SKM-1 treated with dmso at 0.1 percent for 144 hours (cell line): ENCODE measurements around the gene ZNF814.
"Not testable (repeated sequence)": the region's sequence is repeated elsewhere in the genome, so short reads cannot be mapped to it uniquely, and the experiment has no call there.

Experiments
- DNase-seq: peaks from one replicate; lab custom pipeline; 2025; ENCODE audit not compliant: unreplicated experiment; lab: John Stamatoyannopoulos, UW

ZNF814 gene

DNA sequence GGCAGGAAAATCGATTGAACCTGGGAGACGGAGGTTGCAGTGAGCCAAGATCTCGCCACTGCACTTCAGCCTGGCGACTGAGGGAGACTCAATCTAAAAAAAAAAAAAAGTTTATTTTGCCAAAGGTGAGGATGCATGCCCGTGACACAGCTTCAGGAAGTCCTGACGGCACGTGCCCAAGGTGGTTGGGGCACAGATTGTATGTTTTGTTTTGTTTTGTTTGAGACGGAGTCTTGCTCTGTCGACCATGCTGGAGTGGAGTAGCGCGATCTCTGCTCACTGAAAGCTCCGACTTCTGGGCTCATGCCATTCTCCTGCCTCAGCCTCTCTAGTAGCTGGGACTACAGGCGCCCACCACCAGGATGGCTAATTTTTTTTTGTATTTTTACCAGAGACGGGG lies 70.9 kb downstream of the ZNF814 start:
- DNase-seq: no peak

DNA sequence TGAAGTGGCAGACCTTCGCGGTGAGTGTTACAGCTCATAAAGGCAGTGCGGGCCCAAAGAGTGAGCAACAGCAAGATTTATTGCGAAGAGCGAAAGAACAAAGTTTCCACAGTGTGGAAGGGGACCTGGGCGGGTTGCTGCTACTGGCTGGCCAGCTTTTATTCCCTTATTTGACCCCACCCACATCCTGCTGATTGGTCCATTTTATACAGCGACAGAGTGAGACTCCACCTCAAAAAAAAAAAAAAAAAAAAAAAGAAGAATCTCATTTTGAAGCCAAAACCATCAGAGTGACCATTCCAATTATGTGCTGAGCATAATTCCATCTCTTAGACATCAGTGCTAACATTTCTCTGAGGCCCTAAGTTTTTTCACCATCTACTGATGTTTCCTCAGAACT lies 72.2 kb downstream of the ZNF814 start:
- DNase-seq: no peak

DNA sequence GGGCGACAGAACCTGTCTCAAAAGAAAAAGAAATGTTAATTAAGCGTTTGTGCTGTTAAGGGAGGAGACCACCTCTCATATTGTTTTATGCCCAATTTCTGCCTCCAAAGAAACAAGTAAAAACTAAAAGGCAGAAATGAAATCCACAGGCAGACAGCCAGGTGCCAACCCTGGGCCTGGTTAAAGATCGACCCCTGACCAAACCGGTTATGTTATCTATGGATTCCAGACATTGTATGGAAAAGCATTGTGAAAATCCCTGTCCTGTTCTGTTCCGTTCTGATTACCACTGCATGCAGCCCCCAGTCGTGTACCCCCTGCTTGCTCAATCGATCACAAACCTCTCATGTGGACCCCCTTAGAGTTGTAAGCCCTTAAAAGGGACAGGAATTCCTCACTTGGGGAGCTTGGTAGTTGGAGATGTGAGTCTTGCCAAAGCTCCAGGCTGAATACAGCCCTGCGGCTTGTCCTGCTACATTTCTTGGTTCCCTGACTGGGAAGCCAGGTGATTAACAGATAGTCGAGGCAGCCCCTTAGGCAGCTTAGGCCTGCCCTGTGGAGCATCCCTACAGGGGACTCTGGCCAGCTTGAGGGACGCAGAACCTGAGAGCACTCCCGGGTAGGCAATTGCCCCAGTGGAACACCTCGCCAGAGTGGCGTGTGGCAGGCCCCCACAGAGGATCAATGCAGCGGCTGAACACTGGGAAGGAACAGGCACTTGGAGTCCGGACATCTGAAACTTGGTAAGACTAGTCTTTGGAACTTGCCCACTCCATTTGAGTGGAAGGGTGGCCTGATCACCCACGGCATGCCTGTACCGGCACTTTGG lies 73.4 kb downstream of the ZNF814 start:
- DNase-seq: no peak

DNA sequence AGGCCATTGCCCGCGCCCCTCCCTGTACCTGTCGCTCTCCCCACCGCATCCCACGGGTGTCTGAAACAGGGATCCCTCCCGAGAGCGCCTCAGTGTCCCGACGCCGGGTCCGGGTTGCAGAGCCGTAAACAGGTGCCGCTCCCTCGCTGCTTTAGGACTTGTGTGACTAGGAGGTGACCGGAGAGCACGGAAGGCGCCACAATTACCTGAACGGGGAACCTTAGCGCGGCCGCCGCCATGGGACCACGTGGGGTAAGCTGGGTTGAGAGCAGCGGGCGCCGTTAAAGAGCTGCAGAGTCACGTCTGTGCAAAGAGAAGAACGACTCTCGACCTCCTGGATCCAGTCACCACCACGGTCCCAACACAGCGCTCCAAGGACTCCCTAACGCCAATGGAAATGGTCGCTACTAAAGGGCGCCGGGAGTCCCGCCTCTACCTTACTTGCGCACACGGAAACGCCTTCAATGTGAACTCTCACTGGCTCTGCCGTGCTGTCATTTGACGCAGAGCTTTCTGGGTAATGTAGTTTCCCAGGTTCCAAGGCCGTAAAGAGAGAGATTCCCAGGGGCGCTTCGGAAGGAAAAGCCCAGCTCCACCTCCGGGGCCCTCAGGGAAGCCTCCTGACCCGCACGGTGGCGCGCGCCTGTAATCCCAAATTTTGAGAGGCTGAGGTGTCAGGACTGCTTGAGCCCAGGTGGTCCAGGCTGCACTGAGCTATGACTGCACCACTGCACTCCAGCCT lies 74.2 kb downstream of the ZNF814 start, which contains the start of gene ZNF552:
ZNF552 (minus strand) TSS at position 409 of the 742 bp plus-strand sequence; CDS start at position 239, 170 bp downstream.
- DNase-seq: peak; percentile 63

DNA sequence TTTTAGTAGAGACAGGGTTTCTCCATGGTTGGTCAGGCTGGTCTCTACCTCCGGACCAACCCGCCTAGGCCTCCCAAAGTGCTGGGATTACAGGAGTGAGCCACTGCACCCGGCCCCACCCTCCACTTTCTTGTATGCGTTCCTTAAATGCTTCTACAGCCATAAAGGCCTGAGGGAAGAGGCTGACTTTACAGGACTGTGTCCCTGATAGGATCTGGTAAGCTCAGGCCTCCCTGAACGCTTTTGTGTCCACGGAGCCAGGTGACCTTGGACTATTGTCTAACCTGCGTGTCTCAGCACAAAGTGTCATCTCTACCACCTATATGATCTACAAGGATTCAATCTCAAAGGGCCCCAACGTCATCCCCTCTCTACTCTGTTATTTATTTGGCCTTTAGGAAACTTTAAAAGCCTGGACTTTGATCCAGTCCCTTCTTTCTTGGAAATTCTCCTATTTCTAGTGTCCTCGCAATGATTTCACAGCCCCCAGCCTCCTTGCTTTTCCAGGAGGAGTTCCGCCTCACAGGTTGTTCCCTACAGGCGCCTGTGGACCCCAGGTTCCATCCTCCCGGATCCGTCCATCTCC lies 74.8 kb downstream of the ZNF814 start:
- DNase-seq: no peak

DNA sequence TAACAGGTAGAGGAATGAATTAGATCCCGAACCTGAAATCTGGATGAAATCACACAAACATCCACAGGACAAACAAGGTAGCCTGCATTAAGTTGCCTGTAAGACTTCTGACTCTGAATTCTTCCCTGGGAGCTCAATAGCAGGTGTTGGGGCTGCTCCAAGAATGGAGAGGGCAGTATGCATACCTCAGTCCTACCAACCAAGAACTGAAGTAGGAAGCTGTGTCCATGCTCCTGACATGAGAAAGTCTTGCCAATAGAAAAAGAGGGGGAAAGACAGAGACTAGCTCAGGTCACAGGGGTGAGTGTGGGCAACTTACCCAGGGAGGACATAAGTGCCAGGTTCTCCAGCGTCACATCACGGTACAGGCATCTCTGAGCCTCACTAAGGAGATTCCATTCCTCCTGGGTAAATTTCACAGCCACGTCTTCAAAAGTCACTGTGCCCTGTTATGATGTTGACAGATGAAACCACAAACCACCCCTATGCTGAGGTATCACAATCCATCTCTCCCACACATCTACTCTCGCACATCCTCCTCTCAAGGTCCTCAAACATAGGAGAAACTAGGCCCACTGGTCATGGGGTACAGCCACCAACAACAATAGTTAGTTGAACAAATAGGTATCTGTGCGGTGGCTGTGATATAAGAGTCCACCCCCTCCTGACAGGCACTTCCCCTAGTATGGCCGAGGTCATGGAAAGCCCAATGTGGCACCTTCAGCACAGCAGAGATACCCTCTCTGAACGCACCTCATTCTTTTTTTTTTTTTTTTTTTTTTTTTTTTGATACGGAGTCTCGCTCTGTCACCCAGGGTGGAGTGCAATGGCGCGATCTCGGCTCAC lies 75.6 kb downstream of the ZNF814 start:
- not testable (repeated sequence) for DNase-seq

DNA sequence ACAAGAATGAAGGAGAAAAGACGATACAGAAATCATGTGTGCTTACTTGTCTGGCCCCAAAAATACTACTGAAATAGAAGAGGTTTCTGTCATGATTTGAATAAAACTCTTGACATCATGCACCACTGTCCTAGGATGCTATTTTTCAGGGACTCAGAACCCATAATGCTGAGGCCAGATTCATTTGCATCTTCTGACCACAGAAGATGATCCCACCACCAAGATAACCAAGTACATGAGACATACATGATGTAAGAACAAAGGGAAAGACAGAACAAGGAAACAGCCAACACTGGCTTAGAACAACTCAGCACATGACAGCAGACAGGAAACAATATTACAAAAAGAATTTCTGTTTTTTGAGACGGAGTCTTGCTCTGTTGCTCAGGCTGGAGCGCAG lies 76.6 kb downstream of the ZNF814 start:
- DNase-seq: no peak

DNA sequence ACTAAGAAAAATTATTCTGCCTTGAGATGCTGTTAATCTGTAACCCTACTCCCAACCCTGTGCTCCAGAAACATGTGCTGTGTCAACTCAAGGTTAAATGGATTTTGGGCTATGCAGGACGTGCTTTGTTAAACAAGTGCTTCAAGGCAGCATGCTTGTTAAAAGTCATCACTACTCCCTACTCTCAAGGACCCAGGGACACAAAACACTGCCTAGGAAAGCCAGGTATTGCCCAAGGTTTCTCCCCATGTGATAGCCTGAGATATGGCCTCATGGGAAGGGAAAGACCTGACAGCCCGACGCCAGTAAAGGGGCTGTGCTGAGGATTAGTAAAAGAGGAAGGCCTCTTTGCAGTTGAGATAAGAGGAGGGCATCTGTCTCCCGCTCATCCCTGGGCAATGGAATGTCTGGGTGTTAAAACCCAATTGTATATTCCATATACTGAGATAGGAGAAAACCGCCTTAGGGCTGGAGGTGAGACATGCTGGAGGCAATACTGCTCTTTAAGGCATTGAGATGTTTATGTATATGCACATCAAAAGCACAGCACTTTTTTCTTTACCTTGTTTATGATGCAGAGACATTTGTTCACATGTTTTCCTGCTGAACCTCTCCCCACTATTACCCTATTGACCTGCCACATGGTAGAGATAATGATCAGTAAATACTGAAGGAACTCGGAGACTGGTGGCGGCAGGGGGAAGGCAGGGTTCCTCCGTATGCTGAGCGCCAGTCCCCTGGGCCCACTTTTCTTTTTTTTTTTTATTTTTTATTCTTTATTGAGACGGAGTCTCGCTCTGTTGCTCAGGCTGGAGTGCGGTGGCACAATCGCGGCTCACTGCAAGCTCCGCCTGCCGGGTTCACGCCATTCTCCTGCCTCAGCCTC lies 78.2 kb downstream of the ZNF814 start:
- DNase-seq: not testable (repeated sequence)

DNA sequence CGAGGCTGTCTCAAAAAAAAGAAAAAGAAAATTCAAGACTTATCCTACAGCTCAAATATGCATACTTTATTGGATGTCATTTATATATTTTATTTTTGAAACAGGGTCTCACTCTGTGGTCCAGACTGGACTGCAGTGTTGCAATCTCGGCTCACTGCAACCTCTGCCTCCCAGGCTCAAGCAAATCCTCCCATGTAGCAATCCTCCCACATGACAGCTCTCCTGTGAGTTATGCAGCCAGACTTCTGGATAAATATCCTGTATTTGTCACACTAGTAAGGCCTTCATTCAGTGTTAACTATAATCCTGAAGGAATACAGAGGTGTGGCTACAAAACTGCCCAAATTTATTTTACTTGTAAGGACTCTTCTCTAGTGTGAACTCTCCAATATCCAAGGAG lies 81.3 kb downstream of the ZNF814 start:
- no peak for DNase-seq

DNA sequence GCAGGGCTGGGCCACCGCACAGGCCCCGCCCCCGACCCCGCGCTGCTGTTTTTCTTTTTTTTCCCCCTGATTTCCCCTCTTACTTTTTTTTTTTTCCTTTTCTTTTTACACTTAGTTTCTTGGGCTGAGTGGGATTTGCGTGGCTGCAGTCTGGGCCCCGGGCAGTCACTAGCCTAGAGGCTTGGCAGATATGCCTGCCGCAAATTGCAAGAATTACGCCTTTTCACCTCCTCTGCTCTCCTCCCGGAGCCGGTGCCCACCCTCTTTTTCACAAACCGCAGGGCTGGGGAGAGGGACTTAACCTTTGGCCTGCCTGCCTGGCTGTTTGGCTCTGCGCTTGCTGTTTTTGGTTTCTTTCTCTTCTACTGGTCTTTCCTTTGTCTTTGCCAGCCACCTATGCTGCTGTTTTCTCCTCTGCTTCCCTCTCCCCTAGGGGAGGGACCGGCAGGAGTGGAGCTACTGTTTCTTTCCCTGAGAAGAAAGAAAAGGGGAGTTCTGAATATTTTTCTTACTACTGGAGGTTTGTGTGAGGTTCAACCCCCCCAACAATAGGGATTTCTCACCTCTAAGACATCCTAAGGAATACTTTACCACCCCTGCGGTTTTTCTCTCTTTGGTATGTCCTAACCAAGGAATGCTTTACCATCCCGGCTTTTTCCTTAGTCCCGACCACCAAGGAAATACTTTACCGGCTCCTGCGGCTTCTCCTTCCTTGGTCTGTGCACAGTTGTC lies 85.1 kb downstream of the ZNF814 start:
- DNase-seq: no peak

DNA sequence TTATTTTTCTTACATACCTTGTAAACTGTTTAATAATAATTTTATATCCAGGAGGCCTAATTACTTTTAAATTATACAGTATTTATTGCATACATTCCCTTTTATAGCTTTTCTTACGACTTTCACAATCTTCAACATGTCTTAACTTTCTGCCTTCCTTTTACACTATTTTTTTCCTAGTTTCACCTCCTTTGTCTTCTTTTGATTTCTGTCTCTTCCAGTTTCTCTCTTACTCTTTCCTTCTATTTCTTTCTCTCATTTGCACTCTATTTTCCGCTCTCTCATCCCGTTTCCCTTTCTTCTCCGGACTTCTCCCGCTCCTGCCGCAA lies 85.6 kb downstream of the ZNF814 start:
- DNase-seq: no peak

DNA sequence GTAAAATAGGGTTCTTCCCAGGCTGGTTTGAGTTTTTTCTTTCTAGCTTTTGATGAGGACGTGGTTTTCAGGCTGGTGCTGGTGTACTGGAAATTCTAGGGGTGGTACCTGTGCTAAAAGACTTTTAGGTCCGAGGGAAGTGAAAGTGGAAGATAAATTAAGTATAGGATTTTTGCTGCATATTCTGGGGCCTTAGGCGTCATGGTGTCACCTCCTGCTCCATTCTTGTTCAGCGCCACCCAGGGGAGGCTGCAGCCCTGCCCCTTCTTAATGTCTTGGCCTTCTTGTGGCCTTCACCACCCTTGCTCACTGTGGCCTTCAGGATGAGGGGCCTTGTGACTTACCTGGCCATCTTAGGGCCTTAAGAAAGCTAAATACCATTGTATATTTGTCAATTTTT lies 86.6 kb downstream of the ZNF814 start:
- DNase-seq: no peak

DNA sequence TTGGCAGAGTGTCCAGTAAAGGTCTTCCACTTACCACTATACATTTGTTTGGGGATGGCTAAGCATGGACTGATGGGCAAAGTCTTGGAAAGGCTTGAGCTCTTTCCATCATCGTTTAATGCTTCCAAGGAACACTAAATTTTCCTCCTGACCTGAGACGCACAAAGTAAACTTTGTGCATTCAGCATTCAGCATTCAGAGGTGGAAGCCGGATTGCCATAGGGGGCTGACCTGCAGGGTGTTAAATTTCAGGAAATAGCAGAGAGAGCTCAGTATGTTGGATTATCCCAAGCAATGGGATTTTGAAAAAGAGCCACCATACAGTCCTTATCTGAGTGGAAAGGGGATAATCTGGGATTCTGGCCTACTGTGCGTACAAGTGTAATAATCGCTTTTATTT lies 88.1 kb downstream of the ZNF814 start:
- DNase-seq: no peak
